NCI-H2196 (cell line): ENCODE data around the gene GIMAP2.
"Not testable (repeated sequence)": the region's sequence is repeated elsewhere in the genome, so short reads cannot be mapped to it uniquely, and the experiment has no call there.

Source experiments
- DNase-seq: peaks from one replicate; lab custom pipeline; 2025; ENCODE audit not compliant: unreplicated experiment; lab: John Stamatoyannopoulos, UW

The GIMAP2 gene

GRCh38 chr7:150676276-150676675 is 9.2 kb upstream of the GIMAP2 start:
- DNase-seq: not testable (repeated sequence)

- DNase-seq: not testable (repeated sequence)
These were observed 8.7 kb upstream of the GIMAP2 start for GRCh38 chr7:150676854-150677253.

DNA sequence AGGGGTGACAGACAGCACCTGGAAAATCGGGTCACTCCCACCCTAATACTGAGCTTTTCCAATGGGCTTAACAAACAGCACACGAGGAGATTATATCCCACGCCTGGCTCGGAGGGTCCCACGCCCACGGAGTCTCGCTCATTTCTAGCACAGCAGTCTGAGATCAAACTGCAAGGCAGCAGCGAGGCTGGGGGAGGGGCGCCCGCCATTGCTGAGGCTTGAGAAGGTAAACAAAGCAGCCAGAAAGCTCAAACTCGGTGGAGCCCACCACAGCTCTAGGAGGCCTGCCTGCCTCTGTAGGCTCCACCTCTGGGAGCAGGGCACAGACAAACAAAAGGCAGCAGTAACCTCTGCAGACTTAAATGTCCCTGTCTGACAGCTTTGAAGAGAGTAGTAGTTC is 6.9 kb upstream of the GIMAP2 start:
- not testable (repeated sequence) for DNase-seq

- DNase-seq: not testable (repeated sequence)
These were observed 5.1 kb upstream of the GIMAP2 start for GRCh38 chr7:150680364-150680763.

GRCh38 chr7:150686030-150686631 is 625 bp downstream of the GIMAP2 start:
- no peak for DNase-seq

DNA sequence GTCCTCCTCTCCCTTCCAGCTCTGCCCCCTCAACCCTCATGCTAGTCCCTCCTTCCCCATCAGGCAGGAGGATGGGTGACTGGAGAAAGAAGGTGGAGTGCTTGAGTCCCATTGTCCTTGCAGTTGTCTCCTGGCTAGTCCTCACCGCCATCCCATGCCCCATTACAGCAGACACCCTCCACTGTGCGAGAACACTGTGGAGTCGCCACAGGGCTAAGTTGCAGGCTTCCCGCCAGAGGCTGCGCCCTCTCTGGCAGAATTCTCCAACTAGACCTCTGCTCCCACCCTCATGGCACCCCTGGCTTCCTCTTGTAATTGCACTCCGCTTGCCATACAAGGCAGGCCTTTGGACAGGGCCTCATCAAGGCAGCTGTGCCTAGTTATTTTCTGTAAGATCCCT is 3.1 kb downstream of the GIMAP2 start:
- DNase-seq: no peak

DNA sequence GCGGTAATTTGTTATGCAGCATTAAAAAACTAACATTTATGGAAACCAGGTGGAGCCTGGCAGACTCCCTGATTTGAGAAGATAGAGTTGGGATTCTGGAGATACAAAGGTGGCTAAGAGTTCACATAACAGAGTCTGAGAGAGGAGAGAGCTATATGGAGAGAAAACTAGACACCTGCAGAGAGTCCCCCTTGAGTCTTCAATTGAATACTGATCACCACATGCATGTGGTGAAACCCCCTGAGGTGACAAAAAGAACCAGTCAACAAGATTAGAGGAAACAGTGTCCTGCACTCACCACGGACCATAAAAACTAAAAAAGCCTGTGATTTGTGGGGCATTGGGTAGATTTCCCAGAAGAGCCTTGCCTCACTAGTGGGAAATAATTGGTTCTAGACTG is 10.1 kb downstream of the GIMAP2 start:
- no peak for DNase-seq

DNA sequence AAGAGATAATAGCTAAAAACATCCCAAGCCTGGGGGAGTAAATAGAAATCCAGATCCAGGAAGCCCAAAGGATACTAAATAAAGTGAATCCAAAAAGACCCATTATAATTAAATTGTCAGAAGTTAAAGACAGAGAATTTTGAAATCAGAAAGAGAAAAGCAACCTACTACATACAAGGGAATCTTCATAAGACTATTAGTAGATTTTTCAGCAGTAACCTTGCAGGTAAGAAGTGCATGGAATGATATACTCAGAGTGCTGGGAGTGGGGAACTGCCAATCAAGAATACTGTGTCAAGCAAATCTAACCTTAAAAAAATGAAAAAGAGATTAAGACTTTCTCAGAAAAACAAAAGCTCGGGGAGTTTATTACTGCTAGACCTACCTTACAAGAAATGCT is 17.7 kb downstream of the GIMAP2 start:
- no peak for DNase-seq

- no peak for DNase-seq
These were observed 29.8 kb downstream of the GIMAP2 start for GRCh38 chr7:150715293-150715692.

DNA sequence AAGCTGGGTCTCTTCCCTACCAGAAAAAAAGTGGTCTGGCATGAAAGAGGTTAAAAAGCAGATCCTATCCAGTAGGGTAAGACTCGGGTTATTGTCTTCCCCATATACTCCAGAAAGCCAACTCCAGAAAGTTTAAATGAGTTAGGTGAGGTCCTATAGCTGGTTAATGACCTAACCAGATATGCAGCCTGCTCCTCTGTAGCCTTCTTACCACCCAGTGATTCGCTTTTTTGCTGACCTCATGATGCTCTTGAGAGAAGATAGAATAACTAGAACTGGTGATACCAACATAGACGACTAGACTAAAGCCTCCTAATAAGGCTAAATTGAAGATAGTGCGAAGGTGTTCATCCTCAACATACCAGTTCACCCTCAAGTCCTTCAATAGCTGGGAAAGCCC is 30.2 kb downstream of the GIMAP2 start:
- DNase-seq: no peak

DNA sequence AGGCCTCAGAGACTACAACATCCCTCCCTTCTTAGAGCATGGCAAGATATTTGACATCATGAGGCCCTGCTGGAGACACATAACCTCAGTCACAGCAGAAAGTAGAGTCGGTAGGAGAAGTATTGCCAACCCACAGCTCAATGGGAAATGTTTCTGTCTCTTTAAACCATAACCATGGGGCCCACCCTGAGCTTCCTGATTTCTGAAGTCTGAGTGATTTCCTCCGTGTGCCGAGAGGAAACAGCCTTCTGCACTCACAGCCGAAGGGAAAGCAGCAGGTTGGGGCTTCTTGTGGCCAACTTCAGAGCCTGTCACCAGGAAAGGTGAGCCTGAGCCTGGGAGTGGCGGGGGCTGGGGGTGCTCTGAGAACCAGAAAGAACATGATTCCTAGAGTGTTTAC is 30.9 kb downstream of the GIMAP2 start, which contains the start of gene GIMAP1:
Gene GIMAP1 (plus strand): TSS at position 246 of the 400 bp plus-strand sequence. CDS start 2,435 bp downstream, outside the sequence.
- no peak for DNase-seq

DNA sequence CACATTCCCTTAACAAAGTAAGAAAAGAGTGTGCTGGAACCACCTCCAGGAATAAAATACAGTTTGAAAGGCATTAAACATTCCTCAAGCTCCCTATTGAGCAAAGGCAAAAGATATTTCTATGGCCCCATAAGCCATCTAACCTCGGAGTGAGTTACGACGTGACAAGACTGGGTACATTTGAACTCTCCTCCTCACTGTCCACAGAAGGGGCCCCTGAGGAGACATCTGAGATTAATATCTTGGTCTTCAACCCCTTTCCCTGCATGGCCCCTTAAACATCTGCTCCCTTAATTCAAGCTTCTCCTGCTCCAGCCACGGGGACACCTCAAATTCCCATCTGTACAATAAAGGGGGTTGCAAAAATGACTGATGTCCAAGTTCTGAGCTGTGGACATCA is 31.4 kb downstream of the GIMAP2 start:
- DNase-seq: no peak

DNA sequence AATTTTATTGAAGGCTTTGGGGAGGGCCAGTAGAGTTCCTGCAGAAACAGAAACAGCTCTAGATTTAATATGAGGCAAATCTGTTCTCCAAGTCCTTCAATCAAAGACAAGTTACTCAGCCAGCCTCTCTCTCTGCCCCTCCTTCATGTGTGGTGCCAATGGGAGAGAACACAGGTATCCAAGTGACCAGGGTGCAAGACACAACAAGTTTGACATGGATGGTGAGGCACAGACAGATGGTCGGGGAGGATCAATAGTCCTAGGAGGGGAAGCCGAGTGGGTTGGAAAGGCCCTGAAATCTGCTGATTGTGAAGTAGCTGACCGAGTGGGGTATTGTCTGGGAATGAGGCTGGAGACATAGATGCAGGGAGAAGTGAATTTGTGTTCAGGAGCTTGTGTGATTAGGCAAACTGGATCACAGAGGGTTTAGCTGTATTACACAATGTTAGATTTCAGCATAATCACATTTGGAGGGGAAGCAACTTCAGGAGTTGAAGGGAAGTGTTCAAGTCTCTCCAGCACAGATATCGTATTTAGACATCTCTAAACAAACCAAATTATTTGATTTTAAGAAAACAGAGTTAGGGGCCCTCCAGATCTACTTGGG is 32.4 kb downstream of the GIMAP2 start:
- no peak for DNase-seq

GRCh38 chr7:150719436-150719835 is 33.9 kb downstream of the GIMAP2 start:
- DNase-seq: no peak

GRCh38 chr7:150719960-150720891 is 34.7 kb downstream of the GIMAP2 start:
- DNase-seq: no peak

DNA sequence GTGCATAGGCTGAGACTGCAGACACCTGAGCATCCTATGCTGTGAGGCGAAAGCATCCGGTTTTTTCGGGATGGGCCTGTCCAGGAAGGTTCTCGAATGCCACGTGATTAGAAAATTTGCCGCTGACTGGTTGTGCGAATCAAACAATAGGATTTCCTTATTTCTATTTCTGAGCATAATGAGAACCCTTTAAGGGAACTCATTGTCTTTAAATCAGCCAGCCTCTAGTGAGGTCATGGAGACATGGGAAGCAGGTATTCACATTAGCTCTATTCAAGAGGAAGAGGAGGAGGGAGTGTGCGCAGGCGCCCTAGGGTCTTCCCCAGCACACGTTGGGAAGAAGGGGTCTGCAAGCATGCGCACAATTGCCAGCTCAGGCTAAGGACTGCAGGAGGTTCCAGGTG is 36.5 kb downstream of the GIMAP2 start:
- DNase-seq: no peak

DNA sequence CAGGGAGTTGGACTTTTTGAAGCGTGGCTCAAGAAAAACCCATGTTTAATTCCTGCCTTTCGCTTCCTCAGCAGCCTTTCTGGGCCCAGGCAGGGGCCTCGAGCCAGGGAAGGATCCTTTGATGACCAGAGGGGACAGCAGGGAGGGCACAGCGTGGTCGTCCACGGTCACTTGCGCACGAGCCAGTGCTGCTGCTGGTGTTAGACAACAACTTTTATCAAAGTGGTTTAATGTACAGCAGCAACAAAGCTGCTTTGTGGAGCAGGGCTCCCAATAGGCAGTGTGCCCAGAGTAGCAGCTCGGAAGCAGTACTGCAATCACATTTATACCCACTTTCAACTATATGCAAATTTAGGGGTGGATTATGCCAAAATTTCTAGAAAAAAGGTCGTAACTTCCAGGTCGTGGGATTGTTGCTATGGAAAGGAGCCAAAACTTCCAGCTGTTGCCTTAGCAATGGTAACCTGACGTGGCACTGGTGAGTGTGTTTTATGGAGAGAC is 37.0 kb downstream of the GIMAP2 start:
- DNase-seq: no peak

DNA sequence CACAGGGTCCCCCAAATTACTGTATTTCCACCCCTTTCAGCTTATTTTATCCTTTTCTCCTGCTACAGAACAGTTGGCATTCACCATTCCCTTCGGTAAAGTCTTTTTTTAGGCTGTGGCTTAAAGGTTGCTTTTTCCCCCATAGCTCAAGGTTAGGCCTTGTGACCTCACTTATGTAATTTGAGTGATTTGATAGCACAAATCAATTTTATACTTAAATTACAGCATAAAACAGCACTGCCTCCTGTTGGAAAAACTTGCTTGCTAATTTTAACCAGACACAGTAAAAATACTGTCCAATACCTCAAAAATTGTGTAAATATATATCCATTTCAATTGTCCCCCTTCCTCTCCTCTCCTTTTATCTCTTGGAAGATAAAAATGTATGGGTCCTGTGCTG is 38.0 kb downstream of the GIMAP2 start:
- DNase-seq: no peak

- DNase-seq: no peak
These were observed 41.9 kb downstream of the GIMAP2 start for GRCh38 chr7:150727381-150727780.

- no peak for DNase-seq
These were observed 42.5 kb downstream of the GIMAP2 start for GRCh38 chr7:150728011-150728410.

DNA sequence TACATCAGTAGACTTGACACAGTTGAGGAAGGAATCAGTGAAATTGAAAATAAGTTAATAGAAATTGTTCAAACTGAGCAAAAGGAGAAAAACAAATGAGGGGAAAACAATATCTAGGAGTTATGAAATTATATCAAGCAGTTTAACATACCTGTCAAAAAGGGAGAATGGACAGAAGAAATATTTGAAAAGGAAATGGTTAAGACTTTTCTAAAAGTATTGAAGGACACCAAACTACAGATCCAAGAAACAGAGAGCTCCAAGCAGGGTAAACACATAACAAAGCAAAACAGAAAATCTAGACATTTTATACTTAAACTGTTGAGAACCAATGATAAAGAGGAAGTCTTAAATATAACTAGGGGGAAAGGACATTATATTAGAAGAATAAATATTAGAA is 43.1 kb downstream of the GIMAP2 start:
- no peak for DNase-seq

DNA sequence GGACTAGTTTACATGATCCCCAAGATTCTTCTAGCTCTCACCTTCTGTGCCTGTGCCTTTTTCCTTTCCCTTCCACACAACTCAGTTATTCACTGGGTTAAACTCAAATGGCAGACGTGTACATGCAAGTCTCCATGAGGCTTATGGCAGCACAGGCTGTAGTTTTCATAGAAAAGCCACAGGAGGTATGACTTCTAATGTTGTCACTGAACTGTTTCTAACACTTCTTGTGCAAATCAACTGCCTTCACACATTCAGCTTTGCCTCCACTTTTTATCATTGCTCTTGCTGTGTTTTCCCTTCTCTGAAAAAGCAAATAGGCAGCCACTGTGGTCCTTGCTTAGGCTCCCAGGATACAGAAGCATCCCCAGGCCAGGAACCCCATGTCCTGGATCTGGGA is 46.4 kb downstream of the GIMAP2 start:
- no peak for DNase-seq
